BJ (cell line): ENCODE results near the gene SYNGR4. TPM values are rescaled to one million over a fixed set of nuclear protein-coding genes. Genes with fewer than 3 reads are reported as not detected.
"Not testable (repeated sequence)": the region's sequence is repeated elsewhere in the genome, so short reads cannot be mapped to it uniquely, and the experiment has no call there.

Experiments
- CTCF ChIA-PET: fragments of 350-600 bp; formaldehyde crosslinking; extraction: SDS; loops from one replicate; lab custom pipeline; 2021; ENCODE audit warnings: antibody characterized with exemption, inconsistent platforms; lab: Yijun Ruan, JAX
- POLR2A ChIA-PET: fragments of 300-600 bp; sonication (Branson Sonifier 250); formaldehyde crosslinking; extraction: SDS; loops from one replicate; lab custom pipeline; 2021; ENCODE audit warnings: antibody characterized with exemption; lab: Charles Lee
- DNase-seq: peaks from one replicate; pipeline ENCODE4 v3.0.0-alpha.2; 2011; ENCODE audit warnings: low read depth
- H3K27me3 ChIP-seq: 2 replicates; pipeline ENCODE4 v1.6.0; 2011; ENCODE audit warnings: low read length; ENCODE audit not compliant: control insufficient read depth, insufficient read depth
- H3K36me3 ChIP-seq: 2 replicates; pipeline ENCODE4 v1.5.1; 2011; ENCODE audit warnings: low read length; ENCODE audit not compliant: control insufficient read depth, insufficient read depth
- H3K4me3 ChIP-seq: 2 replicates; pipeline ENCODE4 v1.5.1; 2011; ENCODE audit warnings: low read depth, mild to moderate bottlenecking, control low read depth, low read length
- polyA plus RNA-seq: library from polyadenylated mRNA; depleted of rRNA; stranded (reverse); fragments of >200 nt; gene quantifications from 2 replicates; pipeline ENCODE4 v1.2.3, GENCODE V29; 2011
- TF ChIP-seq, protein P1 (sequence below): IDR thresholded peaks from 2 replicates; pipeline ENCODE4 v1.5.1; 2011; ENCODE audit warnings: low read depth, mild to moderate bottlenecking, control low read depth, inconsistent platforms, low read length, moderate library complexity; ENCODE audit not compliant: insufficient read depth

Gene SYNGR4
- polyA plus RNA-seq, 1 experiment = not detected

- CTCF ChIA-PET = no interaction called here
- Histone ChIP-seq H3K4me3 (no peak overlapping the region), H3K27me3 (0 out of 2 replicates have a peak, but pooled peaks cover 1% of the 10 kb centered on the region), H3K36me3 (no peaks in the 10 kb centered on the region)
- POLR2A ChIA-PET = no interaction called here
- no peak for DNase-seq
- TF ChIP-seq, protein P1, sequence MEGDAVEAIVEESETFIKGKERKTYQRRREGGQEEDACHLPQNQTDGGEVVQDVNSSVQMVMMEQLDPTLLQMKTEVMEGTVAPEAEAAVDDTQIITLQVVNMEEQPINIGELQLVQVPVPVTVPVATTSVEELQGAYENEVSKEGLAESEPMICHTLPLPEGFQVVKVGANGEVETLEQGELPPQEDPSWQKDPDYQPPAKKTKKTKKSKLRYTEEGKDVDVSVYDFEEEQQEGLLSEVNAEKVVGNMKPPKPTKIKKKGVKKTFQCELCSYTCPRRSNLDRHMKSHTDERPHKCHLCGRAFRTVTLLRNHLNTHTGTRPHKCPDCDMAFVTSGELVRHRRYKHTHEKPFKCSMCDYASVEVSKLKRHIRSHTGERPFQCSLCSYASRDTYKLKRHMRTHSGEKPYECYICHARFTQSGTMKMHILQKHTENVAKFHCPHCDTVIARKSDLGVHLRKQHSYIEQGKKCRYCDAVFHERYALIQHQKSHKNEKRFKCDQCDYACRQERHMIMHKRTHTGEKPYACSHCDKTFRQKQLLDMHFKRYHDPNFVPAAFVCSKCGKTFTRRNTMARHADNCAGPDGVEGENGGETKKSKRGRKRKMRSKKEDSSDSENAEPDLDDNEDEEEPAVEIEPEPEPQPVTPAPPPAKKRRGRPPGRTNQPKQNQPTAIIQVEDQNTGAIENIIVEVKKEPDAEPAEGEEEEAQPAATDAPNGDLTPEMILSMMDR = no peak
These were observed 1.4 kb downstream of the SYNGR4 start for GRCh38 chr19:48365602-48366001.

GRCh38 chr19:48367855-48368254 is 3.7 kb downstream of the SYNGR4 start:
- ChIA-PET POLR2A (interaction anchor here (0.6 kb wide), 1 partner anchor 27 kb away, joined by 8 read pairs; no protein-coding TSS in a partner anchor), CTCF (interaction anchor here (1.1 kb wide), 1 partner anchor 24 kb away, joined by 6 read pairs; the partner anchor contains the start of gene KDELR1)
- no peak for DNase-seq
- H3K36me3 ChIP-seq = no peaks in the 10 kb centered on the region
- 0 out of 2 replicates have a peak, but pooled peaks cover 1% of the 10 kb centered on the region for H3K27me3 ChIP-seq
- no peak overlapping the region for H3K4me3 ChIP-seq
- TF ChIP-seq, protein P1 = no peak

GRCh38 chr19:48368936-48369335 is 4.8 kb downstream of the SYNGR4 start:
- ChIA-PET POLR2A (no interaction called here), CTCF (no interaction called here)
- 0 out of 2 replicates have a peak, but pooled peaks cover 1% of the 10 kb centered on the region for H3K27me3 ChIP-seq
- H3K4me3 ChIP-seq = no peak overlapping the region
- TF ChIP-seq, protein P1 = no peak
- no peak for DNase-seq
- H3K36me3 ChIP-seq = no peaks in the 10 kb centered on the region

DNA sequence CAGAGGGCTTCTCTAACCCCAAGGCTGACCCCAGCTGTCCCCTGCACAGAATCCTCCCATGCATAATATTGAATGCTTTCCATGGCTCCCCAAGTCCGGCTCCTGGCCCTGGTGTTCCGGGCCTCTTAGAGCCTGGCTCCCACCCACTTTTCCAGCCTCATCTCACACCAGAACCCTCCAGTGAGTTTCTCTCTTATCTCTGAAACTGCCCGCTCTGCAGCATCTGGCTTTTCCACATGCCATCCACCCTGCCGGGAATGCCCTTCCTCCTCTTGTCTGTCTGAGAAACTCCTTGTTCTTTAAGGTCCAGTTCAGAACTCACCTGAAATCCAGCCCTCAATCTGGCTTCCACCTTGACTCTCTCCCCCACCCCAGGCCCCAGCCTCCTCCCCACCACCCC is 6.8 kb downstream of the SYNGR4 start:
- Histone ChIP-seq H3K4me3 (no peak overlapping the region), H3K36me3 (no peaks in the 10 kb centered on the region), H3K27me3 (0 out of 2 replicates have a peak, but pooled peaks cover 1% of the 10 kb centered on the region)
- POLR2A ChIA-PET = no interaction called here
- TF ChIP-seq, protein P1 = no peak
- CTCF ChIA-PET = no interaction called here
- no peak for DNase-seq

- POLR2A ChIA-PET = no interaction called here
- no peaks in the 10 kb centered on the region for H3K36me3 ChIP-seq
- CTCF ChIA-PET = no interaction called here
- no peak for DNase-seq
- H3K27me3 ChIP-seq = 0 out of 2 replicates have a peak, but pooled peaks cover 1% of the 10 kb centered on the region
- no peak overlapping the region for H3K4me3 ChIP-seq
- TF ChIP-seq, protein P1 = no peak
These were observed 7.2 kb downstream of the SYNGR4 start for GRCh38 chr19:48371367-48371766.

- H3K36me3 ChIP-seq, CTCF ChIA-PET, POLR2A ChIA-PET, DNase-seq, H3K4me3 ChIP-seq, H3K27me3 ChIP-seq: not testable (repeated sequence)
These were observed 7.6 kb downstream of the SYNGR4 start for GRCh38 chr19:48371771-48372170.
